ENCODE measurements around the gene NPIPB9. TPM values are rescaled to one million over a fixed set of nuclear protein-coding genes. Genes with fewer than 3 reads are reported as not detected.
"Not testable (repeated sequence)": the region's sequence is repeated elsewhere in the genome, so short reads cannot be mapped to it uniquely, and the experiment has no call there.

The NPIPB9 gene
- total RNA-seq, 4 donors from 2014 or later = 13.2 to 23.9 (median 19.4) TPM; not detected in 1

GRCh38 chr16:28749997-28750465 is 1.6 kb upstream of the NPIPB9 start:
- H3K4me3 ChIP-seq = peak overlapping the region in 1 of 4 donors; percentile 12
- peak; percentile 44 for DNase-seq
- H3K9me3 ChIP-seq = not testable (repeated sequence)

GRCh38 chr16:28750469-28751067 is 1.0 kb upstream of the NPIPB9 start:
- intact Hi-C loops (cut with DNase I; ENCODE audit: low total_unique reads); H3K9me3 ChIP-seq; in situ Hi-C loops (cut with MboI; ENCODE audit: low pct_ligation_motif_present in 1 of 4, low pct_unique_long_range_greater_than_20kb in 1 of 4, low sequenced_read_pairs in 3 of 4); H3K27ac ChIP-seq; H3K27me3 ChIP-seq; H3K4me3 ChIP-seq; DNase-seq; H3K36me3 ChIP-seq; H3K4me1 ChIP-seq: not testable (repeated sequence)
- WGBS, 2 donors (ENCODE audit: low coverage in 1 of 2) = no CpG with 5 or more reads among the region's 48 CpGs

More at GRCh38 chr16:28749997-28750465, 1.6 kb upstream of the NPIPB9 start:
- in situ Hi-C loops (cut with MboI; ENCODE audit: low pct_ligation_motif_present in 1 of 4, low pct_unique_long_range_greater_than_20kb in 1 of 4, low sequenced_read_pairs in 3 of 4); H3K4me1 ChIP-seq; intact Hi-C loops (cut with DNase I; ENCODE audit: low total_unique reads); H3K27me3 ChIP-seq; H3K36me3 ChIP-seq: not testable (repeated sequence)
- peak overlapping the region in 1 of 4 donors; percentile 53 for H3K27ac ChIP-seq
- peak in 1 of 5 experiments; percentile 17 for TF ChIP-seq CTCF (IDR thresholded peaks at IDR 0.05)
- WGBS, 2 donors (ENCODE audit: low coverage in 1 of 2) = 15% methylated on average over 21 of the region's 33 CpGs; no CpG with 5 or more reads in 1 of the 2 donors

GRCh38 chr16:28781697-28782096 is 30.1 kb downstream of the NPIPB9 start:
- H3K9me3 ChIP-seq; DNase-seq; H3K27ac ChIP-seq; H3K27me3 ChIP-seq; H3K4me1 ChIP-seq; H3K36me3 ChIP-seq; H3K4me3 ChIP-seq; intact Hi-C loops (cut with DNase I; ENCODE audit: low total_unique reads); in situ Hi-C loops (cut with MboI; ENCODE audit: low pct_ligation_motif_present in 1 of 4, low pct_unique_long_range_greater_than_20kb in 1 of 4, low sequenced_read_pairs in 3 of 4): not testable (repeated sequence)
- no CpG with 5 or more reads among the region's 6 CpGs for WGBS, 2 donors (ENCODE audit: low coverage in 1 of 2)

- H3K4me3 ChIP-seq; H3K36me3 ChIP-seq; H3K27ac ChIP-seq; intact Hi-C loops (cut with DNase I; ENCODE audit: low total_unique reads); in situ Hi-C loops (cut with MboI; ENCODE audit: low pct_ligation_motif_present in 1 of 4, low pct_unique_long_range_greater_than_20kb in 1 of 4, low sequenced_read_pairs in 3 of 4); H3K4me1 ChIP-seq; DNase-seq; H3K9me3 ChIP-seq; H3K27me3 ChIP-seq: not testable (repeated sequence)
- WGBS, 2 donors (ENCODE audit: low coverage in 1 of 2) = no CpG with 5 or more reads among the region's 4 CpGs
Observed at GRCh38 chr16:28782357-28782756, 30.8 kb downstream of the NPIPB9 start.

- DNase-seq = peak; percentile 71
- TF ChIP-seq CTCF (IDR thresholded peaks at IDR 0.05) = peak in 3 of 5 experiments; percentile 26 to 56 (median 50)
- H3K9me3 ChIP-seq; intact Hi-C loops (cut with DNase I; ENCODE audit: low total_unique reads); H3K36me3 ChIP-seq; H3K4me1 ChIP-seq; H3K27ac ChIP-seq; in situ Hi-C loops (cut with MboI; ENCODE audit: low pct_ligation_motif_present in 1 of 4, low pct_unique_long_range_greater_than_20kb in 1 of 4, low sequenced_read_pairs in 3 of 4); H3K27me3 ChIP-seq: not testable (repeated sequence)
- peak overlapping the region in 1 of 4 donors; percentile 26 for H3K4me3 ChIP-seq
- WGBS, 2 donors (ENCODE audit: low coverage in 1 of 2) = 63% methylated on average over 4 of the region's 13 CpGs; no CpG with 5 or more reads in 1 of the 2 donors
Observed at GRCh38 chr16:28802235-28803019, 50.8 kb downstream of the NPIPB9 start.

GRCh38 chr16:28807445-28808120 is 56.0 kb downstream of the NPIPB9 start:
- DNase-seq; in situ Hi-C loops (cut with MboI; ENCODE audit: low pct_ligation_motif_present in 1 of 4, low pct_unique_long_range_greater_than_20kb in 1 of 4, low sequenced_read_pairs in 3 of 4); H3K4me1 ChIP-seq; H3K27me3 ChIP-seq; H3K4me3 ChIP-seq; H3K27ac ChIP-seq; H3K36me3 ChIP-seq; H3K9me3 ChIP-seq; intact Hi-C loops (cut with DNase I; ENCODE audit: low total_unique reads): not testable (repeated sequence)
- WGBS, 2 donors (ENCODE audit: low coverage in 1 of 2) = no CpG with 5 or more reads among the region's 11 CpGs
